GM19025 (cell line): ENCODE data around the gene ZNF639.

Experiments
- ATAC-seq: cut with Tn5 transposase; IDR thresholded peaks from one replicate; pipeline ENCODE4 v1.9.1; 2021; ENCODE audit warnings: mild to moderate bottlenecking, low read depth, moderate library complexity; ENCODE audit not compliant: unreplicated experiment

The ZNF639 gene

DNA sequence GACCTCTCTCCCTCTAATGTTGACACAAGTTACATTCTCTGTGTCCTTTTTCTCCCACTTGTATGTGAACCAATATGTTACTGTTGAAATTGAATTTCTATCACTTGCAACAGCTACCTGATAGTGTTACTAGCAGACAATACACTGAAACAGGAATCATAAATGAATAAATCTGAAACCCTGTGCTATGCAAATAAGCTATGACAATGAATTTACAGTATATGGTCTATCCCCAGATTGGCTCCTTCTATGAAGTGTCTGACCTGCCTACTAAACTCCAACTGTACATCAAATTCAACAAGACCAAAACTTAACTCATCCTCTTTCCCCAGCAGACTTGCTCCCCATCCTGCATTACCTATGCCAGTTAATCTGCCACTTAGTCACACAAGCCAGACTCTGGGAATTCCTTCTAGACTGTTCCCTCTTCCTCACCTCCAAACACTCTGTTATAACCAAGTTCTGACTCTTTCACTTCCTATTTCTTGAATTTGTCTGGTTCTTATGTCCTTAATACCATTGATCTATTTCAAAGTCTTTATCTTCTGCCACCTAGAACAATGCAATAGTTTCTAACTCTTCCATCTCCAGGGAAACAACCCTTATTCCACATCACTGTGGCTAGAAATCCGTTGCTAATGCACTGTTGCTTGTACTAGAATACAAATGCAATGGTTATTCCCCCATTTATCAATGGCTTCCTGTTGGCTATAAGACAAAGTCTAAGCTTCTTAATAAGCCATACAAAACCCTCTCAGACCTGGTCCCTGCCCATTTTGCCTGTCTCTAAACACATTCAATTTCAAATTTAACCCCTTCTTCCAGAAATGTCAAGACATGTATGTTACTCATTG is 13.4 kb upstream of the ZNF639 start:
- peak; percentile 62 for ATAC-seq

DNA sequence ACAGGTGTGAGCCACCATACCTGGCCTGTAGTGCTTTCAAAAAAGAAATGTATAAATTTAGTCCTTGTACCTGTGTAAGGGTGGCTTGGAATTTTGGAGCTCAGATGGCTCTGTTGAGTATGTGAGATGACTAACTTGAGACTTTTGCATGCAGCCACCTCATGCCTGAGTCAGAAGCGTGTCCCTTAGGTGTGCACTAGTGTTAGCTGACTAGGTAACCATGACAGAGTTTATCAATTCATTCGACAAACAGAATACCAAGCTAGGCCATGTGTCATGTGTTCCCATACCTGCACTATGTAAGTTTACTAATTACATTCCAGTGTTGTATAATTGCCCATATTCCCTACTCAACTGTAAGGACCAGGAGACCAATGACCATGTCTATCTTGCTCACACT is 4.0 kb upstream of the ZNF639 start:
- ATAC-seq, result no peak

DNA sequence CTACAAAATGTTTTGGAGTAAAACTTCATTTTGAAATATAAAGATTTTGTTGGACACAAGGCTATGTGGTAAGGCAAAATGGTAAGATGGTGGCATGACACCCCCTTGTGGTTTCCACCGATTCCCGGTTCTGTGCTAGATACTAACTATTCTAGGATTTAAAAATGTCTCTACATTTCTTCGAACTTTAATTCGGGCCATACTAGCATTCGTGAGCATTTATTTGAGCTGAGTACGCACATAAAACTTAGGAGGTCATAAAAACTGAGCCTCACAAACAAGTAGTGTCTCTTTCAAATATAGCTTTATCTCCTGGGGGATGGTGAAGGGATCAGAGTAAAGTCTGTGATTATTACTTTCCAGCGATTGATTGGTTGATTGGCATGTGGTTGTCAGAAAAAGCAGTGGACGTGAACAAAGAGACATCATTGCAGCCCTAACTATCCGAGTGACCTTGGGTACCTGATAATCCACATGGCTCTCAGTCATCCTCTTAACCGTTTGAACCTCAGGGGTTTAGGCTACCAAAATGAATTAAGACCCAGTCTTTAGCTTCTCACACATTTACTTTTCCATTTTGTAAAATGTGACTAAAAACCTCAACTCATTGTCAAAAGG is 1.1 kb upstream of the ZNF639 start:
- ATAC-seq, result no peak

DNA sequence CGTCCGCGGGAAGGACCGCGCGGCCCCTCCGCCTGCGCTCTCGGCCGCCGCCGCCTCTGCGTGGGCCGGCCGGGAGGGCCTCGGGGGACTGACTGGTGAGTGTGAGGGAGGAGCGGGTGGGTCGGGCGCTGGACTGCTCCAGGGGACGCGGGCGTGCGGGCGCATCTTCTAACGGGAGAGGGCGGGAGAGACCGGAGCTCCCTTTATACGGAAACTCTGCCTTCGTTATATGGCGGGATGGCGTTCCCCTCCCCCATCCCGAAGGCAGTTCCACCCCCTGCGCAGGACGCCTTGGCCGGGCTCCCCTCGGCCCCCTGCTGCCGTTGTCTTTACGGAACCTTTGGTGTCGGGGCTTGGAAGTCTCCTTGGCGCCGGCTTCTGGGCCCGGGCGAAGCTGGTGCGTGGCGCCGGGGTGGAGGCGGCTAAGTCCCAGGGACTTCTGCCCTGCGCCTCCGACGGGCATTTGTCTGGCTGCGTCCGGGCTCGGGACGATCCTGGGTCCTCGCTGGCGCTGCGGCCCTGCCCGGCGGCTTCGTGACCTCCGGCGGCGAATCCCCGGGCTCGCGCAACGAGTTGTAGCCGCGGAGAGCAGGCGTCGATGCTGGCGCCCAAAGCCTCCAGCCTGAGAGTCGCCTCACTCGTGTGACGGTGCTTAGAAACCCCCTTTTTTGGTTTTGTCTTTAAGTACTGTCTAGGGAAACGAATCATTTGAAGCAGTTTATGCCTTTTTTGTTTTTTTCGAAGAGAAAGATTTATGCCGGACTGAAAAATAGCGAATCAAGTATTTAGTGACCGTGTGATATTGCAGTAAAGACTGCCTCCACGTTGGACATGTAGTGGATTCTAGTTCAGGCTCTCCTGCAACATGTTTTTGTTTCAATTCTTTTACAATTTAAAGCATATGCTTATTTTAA is 623 bp downstream of the ZNF639 start:
- peak; percentile 38 for ATAC-seq

DNA sequence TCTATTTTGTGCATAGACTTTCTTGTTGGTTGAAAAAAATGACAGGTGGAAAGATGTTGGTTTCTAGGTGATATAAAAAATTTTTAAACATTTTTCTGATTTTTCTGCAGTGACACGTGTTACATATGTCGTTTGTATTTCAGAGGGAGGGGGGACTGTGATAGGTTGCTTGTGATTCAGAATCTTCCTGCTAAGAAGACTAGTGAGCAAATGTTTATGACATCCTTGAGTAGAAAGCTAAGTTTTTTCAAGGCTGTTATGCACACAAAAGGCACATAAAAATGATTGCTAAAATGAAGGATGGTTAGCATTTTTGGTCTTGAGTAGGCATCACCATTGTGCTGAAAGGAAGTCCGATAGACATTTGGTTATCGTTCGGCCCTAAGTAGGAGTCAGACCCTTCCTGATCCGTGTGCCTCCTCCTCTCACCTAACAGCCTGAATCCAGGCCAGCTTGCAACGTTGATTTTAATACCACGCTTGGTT is 1.5 kb downstream of the ZNF639 start:
- ATAC-seq, result no peak

DNA sequence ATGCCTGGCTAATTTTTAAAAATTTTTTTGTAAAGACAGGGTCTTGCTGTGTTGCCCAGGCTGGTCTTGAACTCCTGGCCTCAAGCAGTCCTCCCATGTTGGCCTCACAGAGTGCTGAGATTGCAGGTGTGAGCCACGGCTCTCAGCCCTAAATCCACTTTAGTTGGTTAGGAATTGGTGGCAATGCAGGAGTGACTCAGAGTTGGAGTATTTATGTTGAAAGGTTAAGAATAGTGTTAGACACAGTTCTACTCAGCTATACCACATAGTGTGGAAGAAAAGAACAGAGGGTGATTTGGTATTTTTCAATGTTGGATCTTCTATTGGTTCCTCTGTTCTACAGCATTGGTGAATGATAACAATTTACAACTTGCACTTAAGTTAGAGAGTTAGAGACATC is 7.6 kb downstream of the ZNF639 start:
- no peak for ATAC-seq

DNA sequence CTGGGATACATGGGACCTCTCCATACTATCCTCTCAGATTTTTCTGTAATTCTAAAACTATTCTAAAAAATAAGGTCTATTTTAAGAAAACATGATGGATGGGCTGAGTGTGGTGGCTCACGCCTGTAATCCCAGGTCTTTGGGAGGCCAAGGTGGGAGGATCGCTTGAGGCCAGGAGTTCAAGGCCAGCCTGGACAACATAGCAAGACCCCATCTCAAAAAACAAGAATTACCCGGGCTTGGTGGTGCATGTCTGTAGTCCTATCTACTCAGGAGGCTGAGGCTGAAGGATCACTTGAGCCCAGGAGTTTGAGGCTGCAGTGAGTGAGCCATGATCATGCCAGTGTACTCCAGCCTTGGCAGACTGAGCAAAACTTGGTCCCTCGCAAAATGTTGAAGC is 9.4 kb downstream of the ZNF639 start:
- ATAC-seq, result no peak

DNA sequence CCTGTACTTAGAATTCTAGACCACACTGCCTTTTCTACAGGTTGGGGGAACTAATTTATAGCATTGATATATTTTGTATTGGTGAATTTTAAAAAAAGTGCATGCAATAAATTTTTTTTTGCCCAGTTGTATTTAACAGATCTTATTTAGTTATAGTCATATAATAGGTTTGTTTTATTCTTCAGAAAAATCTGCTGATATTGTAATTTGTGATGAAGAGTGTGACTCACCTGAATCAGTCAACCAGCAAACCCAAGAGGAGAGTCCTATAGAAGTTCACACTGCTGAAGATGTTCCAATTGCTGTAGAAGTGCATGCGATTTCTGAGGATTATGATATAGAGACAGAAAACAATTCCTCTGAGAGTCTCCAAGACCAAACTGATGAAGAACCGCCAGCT is 10.3 kb downstream of the ZNF639 start:
- ATAC-seq, result no peak

DNA sequence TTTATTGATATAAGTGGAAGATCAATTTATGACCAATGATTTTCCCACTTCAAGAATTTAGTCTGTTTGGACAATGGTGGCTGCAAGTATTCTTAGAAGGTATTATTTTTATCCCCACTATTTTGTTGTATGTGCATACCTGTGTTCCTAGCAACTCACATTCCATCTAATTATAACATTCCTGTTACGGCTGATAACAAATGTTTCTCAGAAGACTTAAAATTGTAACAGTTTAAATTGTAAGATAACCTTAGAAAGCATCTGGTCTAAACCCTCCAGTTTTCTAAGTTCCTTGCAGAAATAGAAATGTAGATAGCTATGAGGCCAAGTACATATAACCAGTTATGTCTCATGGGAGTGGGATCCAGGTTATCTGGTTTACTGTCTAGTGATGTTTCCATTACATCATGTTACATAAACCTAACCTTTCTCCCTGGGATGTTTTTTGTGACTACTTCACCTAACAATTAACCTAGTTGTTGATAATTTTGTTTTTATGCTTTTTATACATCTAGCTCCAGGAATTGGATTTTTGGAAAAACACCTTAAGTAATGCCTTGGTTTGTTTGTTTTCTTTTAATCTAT is 13.6 kb downstream of the ZNF639 start:
- ATAC-seq, result no peak

DNA sequence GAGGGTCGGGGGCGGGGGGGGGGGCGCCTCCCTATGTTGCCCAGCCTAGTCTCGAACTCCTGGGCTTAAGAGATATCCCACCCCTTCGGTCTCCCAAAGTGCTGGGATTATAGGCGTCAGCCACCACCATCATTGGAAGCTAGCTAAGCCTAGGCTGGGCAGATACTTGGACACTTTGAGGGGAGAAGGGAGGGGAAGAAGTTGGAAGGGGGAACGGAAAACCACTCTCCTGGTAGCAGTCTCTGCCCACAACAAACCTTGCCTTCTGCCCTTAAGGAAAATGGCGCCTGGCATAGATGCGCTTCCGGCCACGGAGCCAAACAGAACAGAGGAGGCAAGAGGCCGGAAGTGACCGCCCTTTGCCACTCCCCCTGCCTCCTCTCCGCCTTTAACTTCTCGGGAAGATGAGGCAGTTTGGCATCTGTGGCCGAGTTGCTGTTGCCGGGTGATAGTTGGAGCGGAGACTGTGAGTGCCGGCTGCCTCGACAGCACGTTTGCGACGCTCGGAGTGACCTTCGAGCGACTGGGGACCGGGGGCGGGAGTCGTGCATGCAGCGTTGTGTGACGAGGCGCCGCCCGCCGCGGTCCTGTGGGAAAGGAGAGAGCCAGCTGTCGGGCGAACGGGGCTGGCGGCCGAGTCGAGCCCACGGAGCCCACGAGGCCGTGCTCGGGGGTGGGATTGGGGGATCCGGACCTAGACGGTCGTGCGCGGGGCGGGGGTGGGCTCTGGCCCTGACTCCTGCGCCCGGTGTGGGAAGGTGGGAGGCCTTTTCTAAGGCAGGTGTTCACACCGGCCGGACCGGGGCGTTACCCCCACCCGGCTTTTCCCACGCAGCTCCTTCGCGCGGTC is 24.7 kb downstream of the ZNF639 start, which contains the start of gene MFN1:
MFN1 (plus strand) TSS at position 365 of the 850 bp plus-strand sequence. CDS start 1,143 bp downstream, outside the sequence.
- peak; percentile 92 for ATAC-seq

DNA sequence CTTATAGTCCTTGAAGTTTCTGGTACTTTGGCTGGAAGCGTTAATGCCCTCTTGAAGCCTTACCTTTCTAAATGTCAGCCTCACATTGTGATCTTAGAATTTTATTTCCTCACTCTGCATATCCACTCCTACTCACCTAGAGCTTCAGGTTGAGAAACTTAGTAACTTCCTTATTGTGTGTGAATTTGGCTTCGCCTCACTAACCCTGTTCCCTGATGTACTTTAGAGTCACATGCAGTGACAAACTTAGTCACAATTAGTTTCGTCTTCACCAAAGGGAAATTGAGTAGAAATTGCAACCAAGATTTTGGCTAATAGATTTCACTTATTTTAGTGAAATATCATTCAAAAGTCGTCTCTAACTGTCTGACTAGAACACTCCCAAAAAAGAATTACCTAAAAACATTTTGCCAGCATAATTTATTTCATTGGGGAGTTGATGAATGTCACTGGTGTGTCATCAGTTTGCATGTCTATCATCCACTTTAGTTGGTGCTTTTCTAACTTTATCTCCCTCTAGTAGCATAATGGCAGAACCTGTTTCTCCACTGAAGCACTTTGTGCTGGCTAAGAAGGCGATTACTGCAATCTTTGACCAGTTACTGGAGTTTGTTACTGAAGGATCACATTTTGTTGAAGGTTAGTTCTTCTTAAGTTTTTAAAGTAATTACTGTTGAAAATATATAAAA is 25.6 kb downstream of the ZNF639 start:
- peak; percentile 39 for ATAC-seq

DNA sequence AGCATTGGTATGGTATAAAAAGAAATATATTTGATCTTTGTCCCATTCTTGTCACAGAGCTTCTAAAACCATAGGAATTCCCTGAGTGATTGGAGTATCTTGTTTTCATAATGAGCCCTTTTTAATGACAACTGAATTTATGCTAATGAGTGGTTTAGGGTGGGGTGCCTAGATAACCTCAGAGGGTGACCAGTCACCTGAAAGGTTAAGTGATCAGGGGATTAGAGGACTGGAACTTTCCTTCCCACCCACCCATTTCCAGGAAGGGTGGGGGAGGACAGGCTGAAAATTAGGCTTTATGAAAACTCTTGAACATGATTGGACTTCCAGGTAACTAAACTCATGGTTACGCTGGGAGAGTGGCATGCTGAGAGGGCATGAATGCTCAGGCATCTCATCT is 33.2 kb downstream of the ZNF639 start:
- ATAC-seq, result no peak

DNA sequence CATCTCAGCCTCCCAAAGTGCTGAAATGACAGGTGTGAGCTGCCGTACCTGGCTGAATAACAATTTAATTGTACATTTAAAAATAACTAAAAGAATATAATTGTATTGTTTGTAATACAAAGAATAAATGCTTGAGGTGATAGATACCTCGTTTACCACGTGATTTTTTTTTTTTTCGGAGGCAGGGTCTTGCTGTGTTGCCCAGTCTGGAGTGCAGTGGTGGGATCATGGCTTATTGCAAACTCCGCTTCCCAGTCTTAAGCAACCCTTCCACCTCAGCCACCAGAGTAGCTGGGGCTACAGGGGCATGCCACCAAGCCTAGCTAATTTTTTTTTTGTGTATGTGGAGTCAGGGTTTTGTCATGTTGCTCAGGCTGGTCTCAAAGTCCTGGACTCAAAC is 40.5 kb downstream of the ZNF639 start:
- no peak for ATAC-seq

DNA sequence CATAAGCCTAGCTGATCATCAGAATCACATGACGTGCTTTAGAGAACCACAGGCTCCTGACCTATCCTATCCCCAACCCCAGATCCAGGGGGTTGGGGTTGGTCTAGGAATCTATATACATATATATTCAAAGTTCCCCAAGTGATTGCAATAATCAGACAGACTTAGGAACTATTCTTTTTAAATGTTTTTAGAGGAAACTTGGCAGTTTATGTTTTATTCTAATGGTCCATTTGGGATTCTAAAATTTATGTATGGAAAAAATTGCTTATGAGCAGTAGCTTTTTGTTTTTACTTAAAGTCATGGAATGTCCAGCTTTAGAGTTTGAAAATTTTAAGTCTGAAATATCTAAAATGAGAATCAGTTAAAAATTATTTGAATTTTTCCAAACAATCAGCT is 46.8 kb downstream of the ZNF639 start:
- no peak for ATAC-seq

DNA sequence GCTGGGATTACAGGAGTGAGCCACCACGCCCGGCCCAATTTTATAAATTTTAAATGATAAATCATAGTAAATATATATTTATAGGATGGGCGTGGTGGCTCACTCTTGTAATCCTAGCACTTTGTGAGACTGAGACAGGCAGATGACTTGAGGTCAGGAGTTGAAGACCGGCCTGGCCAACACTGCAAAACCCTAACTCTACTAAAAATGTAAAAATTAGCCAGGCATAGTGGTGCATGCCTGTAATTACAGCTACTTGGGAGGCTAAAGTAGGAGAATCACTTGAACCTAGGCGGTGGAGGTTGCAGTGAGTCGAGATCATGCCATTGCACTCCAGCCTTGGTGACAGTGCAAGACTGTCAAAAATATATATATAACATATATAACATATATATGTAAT is 51.1 kb downstream of the ZNF639 start:
- no peak for ATAC-seq

DNA sequence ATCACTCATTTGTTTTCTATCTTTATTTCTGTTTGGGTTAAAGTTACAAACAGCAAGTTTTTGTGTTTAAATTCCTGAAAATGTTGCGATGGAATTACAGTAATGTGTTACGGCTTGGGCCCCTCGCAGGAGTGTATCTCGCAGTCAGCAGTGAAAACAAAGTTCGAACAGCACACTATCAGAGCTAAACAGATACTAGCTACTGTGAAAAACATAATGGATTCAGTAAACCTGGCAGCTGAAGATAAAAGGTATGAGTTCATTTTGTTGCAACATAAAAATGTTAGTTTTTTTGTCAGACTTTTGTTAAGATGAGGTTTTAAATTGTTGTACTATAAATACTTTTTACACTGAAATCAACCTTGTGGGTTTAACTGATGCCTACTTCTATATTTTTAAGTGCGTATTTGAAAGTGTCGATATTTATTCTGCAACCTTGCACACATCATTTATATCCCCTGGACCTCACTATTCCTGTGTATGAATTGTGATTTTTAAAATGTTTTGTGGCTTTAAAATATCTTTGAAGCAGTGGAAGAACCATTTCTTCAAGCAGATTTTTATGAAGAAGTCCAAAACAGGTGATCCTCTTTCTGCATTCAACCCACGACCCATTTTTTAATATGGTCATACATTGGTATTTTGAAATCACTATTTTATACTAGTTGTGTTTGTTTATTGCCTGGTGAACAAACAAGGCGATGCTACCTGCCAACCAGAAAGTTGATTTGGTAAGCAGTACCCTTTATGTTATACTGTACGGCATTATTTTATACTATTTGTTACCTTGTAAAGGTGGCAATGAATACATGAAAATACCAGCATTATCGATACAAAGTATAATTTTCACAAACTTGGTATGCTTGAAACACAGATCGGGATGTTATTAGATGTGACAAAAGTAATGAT is 52.5 kb downstream of the ZNF639 start:
- ATAC-seq, result no peak

DNA sequence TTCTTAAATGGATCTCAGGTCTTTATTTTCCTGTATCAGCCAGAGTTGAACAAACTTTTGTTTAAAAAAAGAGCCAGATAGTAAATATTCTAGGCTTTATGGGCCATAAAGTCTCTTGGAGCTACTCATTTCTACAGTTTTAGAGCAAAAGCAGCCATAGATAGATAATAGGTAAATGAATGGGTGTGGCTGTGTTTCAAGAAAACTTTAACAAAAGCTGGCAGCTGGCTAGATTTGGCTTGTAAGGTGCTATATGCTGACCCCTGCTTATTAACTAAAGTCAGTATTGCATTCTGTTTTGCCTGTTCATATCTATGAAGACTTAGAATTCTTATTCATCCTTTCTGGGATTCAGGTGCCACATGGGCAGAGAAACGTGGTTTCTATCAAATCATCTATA is 53.6 kb downstream of the ZNF639 start:
- ATAC-seq, result no peak
